GM18868 (cell line): ENCODE measurements around the gene HKDC1.
A peak's percentile ranks its signal among the peaks of the same experiment; 100 is the strongest.

Experiments used
- ATAC-seq: cut with Tn5 transposase; IDR thresholded peaks from one replicate; pipeline ENCODE4 v1.9.1; 2021; ENCODE audit warnings: mild to moderate bottlenecking, moderate library complexity; ENCODE audit not compliant: unreplicated experiment

HKDC1 gene

DNA sequence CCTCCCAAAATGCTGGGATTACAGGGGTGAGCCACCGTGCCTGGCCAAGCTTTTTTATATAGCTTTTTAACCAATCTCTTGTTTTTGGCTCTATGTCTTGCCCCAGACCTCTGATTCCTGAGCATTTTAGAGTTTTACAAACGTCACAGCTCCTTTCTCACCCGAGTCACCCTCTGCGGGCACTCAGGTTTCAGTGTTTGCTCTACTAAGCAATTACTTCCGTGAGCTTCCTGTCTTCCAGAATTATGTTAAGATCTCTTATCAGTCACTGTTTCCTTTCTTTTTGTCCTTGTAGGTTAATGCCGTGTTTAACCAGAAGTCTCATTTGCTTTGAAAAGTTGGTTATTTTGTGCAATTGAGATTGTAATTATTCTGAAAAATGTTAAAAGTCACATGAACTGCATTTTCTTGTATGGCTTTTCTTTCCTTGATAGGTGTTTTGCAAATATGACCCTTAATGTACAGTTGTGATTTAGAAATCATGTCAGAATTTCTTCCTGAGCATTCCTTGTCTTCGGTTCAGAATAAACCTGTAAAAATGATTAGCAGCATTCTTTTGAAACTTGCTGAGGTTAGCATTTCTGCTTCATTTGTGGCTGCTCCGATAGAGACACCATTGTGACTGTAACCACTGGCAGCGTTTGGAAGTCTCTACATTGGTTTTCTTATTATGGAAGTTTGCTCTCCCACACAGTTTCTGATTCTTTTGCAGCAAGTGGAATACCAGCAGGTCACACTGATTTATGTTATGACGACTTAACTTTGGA is 4.5 kb upstream of the HKDC1 start:
- ATAC-seq = no peak

DNA sequence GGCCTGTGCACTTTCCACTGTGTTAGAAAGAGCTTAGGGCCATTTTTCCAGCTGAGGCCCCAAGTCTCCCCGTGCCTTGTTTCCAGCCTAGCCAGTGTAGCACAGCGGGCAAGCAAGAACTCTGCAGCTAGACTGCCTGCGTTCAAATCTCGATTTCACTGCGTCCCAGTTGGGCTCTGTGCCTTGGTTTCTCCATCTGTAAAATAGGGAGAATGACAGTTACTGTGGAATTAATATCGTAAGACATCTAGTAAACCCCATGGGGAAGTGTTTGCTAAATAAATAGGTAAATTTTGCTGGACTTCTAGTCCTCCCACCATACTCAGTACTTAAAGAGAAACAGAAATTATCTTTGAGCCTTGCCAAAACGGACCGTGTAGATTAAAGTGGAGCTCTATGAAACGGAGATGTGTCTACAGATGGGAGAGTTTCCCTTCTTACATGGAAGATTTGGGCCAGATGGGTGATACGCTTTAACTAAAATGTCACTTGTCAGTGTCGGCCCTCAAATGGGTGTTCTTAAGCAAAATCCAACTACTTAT is 3.5 kb upstream of the HKDC1 start:
- no peak for ATAC-seq

DNA sequence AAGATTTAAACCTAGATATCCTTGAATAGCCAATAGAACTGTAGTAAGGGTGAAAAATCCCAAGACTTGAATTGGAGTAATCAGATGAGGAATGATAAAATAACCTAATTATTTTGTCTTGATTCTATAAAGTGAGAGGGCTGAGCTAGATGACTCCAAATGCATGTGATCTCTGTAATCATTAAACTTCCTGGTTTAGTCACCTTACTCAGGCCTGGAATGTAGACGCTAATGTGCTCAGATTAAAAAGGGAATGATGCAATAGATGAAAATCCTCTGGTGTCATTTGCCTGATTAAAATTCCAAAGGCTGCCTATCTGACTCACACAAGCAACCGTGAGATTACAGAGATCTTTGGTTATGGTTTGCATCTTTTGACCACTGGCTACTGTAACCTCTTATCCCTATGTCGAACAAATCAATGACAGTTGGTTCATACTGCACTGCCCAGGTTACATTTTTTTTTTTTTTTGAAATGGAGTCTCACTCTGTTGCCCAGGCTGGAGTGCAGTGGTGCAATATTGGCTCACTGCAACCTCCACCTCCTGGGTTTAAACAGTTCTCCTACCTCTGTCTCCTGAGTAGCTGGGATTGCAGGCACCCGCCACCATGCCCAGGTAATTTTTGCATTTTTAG is 2.9 kb upstream of the HKDC1 start:
- ATAC-seq = no peak

DNA sequence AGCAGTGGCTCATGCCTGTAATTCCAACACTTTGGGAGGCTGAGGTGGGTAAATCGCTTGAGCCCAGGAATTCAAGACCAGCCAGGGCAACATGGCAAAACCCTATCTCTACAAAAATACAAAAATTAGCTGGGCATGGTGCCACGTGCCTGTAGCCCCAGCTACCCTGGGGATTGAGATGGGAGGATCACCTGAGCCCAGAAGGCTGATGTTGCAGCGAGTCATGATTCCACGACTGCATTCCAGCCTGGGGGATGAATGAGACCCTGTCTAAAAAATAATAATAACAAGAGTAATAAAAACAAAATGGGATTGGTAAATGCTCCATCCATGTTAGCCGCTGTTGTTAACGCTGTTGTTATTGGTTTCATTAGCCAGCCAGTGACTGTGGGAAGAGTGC is 1.3 kb upstream of the HKDC1 start:
- ATAC-seq = no peak

DNA sequence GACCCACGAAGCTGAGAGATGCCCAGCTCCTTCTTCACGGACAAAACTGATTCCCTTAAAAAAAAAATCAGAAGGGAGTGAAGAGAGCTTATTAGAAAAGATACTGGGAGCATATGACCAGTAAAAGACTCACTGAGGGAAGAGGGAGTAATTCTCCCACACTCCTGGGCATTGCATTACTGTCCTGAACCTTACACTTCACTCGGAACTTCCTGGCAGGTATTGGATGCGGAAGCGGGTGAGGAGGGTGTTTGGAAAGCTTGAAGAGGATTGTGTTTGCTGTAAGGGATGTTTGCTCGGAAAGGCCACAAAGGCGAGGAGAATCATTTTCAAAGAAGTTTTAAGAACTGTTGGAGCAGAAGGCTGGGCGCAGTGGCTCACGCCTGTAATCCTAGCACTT is 375 bp downstream of the HKDC1 start:
- no peak for ATAC-seq

DNA sequence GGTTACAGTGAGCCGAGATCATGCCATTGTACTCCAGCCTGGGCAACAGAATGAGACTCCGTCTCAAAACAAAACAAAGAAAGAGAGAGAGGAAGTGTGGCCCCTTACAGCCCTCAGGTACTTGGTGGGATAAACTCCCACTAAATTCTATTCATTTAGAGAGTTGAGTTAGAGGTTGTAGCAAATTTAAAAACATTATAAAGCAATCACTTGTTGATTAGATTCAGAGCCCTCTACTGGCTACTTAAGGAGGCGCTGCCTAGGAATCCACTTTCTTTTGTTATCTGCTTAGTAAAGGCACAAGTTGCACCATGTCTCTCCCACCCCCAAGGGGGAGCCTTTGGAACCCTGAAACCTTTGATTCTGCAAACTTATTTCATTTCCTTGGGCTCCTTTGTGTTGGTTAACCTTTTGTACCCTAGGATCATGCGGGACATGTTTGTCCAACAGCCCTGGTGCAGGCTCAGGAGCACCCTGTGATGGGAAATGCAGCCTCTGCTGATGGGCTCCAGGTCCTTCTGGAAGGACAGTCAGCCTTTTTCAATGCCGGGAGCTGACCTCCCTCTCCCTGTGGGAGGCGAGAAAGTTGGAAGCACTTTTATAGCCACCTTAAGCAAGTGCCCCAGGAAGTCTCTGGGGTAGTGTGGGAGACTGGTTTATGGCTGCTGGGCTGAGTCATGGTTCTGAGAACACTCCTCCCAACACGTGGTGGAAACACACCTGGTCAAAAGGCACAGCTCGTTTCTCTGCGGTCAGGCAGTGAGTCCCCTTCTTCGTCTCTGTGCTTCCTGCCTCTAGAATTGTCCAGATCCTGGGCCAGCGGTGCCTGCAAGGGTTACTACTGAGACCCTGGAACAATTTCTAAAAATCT is 2.3 kb downstream of the HKDC1 start:
- peak; percentile 96 for ATAC-seq

DNA sequence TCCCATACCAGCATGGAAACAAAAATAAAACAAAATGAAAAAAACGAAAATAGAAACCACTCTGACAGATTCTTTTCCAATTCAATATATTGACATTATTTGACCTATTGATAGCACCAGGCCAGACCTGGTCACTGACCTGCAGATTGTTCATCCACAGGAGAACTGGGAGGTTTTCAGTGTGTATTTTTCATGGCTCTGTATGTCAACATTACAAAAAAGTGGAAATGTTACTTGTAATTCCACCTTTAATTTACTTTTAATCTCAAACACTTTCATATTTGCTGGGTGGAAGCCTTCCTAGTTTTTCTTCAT is 2.9 kb downstream of the HKDC1 start:
- no peak for ATAC-seq

DNA sequence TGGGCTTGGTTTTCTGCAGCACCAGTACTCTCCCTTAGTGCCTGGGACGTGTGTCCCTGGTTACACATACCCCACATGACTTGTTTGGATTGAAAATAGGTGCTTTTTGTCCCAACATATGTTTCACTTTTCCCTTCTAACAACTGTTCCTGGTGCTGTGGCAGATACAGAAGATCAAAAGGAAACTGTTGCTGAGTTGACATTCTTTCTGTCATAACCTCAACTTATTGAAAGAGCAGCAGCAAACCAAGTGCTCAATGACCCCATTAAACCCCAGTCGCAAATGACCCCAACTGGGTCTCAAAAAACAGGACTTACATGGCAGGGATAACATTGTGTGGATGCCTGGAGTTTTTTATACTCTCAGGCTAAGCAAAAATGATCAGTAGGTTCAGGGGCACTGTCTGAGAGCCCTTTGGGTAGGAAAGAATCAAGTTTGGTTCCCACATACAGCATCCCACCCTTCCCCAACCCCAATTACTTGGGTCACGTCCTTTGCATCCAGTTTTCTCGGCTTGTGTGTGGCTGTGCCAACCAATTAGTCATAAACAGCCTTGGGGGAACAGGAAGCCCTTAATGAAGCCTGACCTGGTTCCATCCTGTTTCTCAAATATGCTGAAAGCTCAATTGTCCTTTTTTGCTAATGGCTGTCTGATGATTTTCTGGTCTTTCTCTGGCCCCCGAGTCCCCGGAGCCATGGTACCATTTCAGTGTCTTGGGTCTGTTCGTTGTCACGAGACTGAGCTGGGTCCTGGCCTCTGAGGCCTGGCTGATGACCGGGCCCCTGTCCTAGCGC is 4.9 kb downstream of the HKDC1 start:
- no peak for ATAC-seq

DNA sequence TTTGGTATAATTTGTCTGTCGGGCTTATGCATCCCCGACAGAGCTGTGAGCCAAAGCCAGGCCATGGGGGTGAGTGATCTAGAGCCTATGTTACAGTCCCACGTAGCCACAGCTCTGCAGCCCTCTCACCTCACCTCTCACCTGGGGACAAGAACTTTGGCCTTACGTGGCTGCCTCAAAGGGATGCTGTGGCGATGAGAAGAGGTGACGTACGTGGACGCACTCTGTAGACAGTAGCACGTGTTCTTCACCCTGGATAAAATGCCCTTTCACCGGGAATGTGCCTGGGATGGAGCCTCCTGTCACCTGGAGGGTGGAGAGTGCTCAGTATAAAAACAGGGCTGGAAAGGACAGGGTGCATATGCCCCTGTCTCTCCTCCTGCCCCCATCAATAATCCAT is 5.5 kb downstream of the HKDC1 start:
- ATAC-seq = no peak

DNA sequence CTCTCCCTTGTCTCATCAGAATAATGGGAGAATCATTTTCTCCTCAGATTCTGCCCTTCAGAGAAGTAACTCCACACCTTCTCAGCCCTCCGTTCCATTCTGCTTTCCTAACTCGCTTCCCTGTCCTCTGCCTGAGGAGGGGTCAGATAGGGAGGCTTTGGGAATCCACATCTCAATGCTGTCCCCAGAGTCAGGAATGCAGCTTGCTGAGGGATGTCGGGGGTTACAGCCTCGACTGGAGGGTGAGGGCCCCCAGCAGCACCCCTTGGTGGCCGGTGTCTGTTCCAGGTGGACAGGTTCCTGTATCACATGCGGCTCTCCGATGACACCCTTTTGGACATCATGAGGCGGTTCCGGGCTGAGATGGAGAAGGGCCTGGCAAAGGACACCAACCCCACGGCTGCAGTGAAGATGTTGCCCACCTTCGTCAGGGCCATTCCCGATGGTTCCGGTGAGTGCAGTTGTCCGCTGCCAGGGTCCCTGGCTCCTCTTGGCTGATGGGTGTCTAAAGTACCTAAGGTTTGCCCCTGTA is 6.9 kb downstream of the HKDC1 start:
- no peak for ATAC-seq

DNA sequence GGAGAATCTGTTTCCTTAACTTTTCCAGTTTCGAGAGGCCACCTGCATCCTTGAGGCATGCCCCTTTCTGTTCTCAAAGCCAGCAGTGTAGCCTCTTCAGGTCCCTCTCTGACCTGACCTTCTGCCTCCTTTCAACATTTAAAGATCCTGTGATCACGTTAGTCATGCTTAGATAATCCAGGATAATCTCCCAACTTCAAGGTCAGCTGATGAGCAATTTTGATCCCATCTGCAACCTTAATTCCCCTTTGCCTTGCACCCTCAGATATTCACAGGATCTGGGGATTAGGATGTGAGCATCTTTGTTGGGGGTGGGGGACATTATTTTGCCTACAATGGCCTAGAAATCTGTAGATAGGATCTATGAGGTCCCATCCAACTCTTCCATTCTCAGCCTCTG is 8.0 kb downstream of the HKDC1 start:
- ATAC-seq = no peak

DNA sequence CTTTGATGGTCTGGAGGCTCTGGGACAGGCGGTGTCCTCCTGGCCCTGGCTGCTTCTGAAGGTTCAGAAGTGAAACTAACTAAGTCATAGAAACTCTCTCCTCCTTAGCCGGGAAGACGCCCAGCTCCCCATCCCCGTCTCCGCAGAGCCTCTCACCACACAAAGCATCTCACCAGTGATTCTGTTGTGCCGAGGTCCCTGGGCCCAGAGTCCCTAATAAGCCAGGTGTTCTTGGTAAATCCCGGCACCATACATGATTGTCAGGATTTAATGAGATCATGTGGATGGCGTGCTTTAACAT is 9.4 kb downstream of the HKDC1 start:
- no peak for ATAC-seq

DNA sequence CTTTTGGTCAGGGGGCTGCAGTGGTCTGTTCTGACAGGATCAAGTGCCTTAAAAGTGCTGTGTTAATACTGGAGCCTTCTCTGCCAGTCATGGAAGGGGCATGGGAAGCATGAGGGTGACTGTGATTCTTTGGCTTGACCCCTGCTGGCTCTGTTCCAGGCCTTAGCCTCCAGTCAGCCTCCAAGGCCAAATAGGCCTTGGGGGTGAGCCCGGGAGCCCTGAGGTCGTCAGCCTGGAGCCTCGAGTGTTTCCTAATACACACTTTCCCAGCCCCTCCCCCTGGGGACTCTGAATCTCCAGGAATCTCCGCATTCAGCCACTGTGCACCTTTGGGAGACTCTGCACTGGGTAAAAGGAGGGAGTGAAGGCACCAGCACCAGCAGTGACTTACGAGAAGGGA is 10.0 kb downstream of the HKDC1 start:
- no peak for ATAC-seq

DNA sequence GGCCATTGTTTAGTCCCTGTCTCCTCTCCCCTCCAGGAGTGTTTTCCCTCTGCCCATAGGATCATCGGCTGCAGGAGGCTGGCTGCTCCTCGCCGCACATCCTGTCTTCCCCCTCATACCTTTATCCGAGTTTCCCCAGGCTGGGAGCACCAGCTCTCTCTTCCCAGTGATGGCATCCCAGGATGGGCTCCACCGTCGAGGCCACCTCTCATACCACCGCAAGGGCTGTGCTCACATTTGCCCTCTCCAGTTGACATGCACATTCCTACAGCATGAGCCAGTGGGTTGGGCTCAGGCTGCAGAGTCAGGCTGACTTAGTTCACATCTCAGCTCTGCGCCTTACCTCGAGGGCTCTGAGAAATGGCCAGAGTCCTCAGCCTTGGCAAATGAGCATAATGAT is 12.1 kb downstream of the HKDC1 start:
- ATAC-seq = no peak

DNA sequence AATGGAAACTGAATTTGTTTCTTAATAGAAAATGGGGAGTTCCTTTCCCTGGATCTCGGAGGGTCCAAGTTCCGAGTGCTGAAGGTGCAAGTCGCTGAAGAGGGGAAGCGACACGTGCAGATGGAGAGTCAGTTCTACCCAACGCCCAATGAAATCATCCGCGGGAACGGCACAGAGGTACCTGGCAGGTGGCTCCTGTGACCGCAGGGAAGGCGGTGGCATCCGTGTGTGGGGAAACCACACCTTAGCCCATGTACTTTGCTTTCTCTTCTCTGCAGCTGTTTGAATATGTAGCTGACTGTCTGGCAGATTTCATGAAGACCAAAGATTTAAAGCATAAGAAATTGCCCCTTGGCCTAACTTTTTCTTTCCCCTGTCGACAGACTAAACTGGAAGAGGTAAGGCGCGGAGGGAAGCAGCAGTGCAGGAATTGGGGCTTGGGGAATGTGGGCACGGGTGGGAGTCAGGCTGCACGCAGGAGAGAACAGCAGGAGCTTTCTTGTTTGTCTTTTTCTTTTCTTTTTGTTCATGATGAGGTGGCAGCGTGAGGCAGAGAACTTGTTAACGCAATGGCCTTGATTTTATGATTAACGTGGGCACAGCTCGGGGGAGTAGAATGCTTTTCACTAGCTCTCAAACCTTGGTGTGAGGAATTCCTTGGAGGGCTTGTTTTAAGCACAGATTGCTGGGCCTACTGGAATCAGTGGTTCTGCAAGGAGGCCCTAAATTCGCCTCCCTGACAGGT is 12.8 kb downstream of the HKDC1 start:
- ATAC-seq = no peak

DNA sequence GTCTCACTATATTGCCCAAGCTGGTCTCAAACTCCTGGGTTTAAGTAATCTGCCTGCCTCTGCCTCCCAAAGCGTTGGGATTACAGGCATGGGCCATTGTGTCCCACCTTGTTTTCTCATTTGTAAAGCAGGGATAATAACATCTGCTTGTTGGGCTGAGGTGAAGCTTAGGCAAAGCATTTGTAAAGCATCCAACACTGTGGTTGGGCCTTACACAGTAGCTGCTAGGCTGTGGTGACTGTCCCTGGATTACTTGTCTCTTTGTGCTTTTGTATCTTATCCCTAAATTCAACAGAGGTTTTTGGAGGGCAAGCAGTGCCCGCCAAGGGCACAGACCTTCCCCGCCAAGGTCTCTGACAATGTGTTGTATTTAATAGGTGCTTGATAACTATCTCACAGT is 14.3 kb downstream of the HKDC1 start:
- ATAC-seq = no peak

DNA sequence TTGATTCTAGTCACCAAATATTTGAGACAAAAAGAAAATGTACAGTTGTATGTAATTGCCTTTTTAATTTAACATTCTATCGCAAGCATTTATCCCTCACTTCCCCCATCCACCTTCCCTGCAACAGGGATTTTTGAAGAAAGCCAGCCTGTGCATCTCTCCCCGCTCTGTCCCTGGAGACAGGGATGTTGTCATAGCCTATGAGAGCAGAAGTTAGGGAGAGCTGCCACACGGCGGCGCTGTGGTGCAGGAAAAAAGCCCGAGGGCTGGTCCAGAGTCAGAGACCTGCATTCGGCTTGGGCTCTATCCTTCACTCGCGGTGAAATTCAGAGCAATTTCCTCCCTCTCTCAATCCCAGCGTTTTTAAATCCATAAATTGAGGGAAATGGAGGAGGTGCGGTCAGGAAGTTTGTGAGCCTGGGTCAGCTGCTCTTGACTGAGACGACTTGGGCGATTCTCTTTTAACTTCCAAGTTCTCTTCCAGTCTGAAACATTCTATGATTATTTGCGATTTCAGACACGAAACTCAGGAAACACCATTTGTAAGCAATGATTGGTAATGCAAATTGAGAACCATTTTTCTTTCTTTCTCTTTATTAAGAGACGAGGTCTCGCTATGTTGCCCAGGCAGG is 17.5 kb downstream of the HKDC1 start:
- peak; percentile 80 for ATAC-seq

DNA sequence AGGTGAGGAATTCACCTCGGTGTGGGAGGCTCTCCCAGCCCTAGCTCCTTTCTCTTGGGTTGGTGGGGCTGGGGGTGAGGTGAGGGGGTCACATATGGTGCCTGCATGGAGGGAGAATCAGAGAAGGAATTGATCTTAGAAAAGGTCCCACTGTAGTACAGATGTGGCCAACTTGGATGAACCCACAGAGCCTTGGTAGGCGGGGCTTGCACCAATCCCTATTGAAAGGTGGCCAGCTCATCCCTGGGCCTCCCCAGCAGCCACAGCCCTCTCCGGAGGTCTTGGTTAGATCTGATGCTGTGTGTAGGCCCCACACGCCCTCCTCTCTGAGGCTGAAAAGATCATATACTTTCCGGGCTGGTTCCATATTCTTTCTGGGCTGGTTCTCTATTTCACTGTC is 19.0 kb downstream of the HKDC1 start:
- no peak for ATAC-seq

DNA sequence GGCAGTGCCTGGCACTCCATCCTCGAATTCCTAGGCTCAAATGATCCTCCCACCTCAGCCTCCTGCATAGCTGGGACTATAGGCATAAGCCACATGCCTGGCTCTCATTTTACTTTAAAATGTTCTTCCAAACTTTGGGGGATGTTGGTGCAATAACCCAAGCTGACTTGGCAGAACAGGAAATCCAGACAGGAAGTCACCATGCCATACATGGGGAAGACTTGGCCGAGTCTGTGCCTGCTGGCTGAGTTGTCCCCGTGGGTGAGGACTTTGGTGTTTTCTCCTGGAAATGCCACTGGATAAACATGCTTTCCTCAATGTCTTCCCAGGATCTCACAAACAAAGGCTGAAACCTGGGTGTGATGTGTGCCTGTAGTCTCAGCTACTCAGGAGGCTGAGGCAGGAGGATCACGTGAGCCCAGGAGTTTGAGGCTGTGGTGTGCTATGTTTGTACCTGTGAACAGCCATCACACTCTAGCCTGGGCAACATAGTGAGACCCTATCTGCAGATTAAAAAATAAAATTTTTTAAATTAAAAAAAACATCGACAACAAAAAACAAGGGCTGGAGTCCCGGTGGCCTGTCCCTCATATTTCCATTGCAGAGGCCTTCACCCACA is 19.8 kb downstream of the HKDC1 start:
- no peak for ATAC-seq
